AG04449 (cell line): ENCODE data around the gene MS4A6E.
"Not testable (repeated sequence)": the region's sequence is repeated elsewhere in the genome, so short reads cannot be mapped to it uniquely, and the experiment has no call there.

ENCODE experiments used
- CTCF ChIA-PET: fragments of 350-600 bp; formaldehyde crosslinking; extraction: SDS; loops from one replicate; lab custom pipeline; 2021; ENCODE audit warnings: antibody characterized with exemption; lab: Yijun Ruan, JAX
- POLR2A ChIA-PET: fragments of 400-600, 350-600 bp; formaldehyde crosslinking; extraction: SDS; loops from one replicate; lab custom pipeline; 2020; ENCODE audit warnings: antibody characterized with exemption, inconsistent platforms; lab: Yijun Ruan, JAX
- DNase-seq: peaks from one replicate; pipeline ENCODE4 v3.0.0-alpha.2; 2010; ENCODE audit warnings: low read depth, low spot score
- H3K4me3 ChIP-seq: 2 replicates; pipeline ENCODE4 v1.5.1; 2011; ENCODE audit warnings: low read depth, mild to moderate bottlenecking, control low read depth, low read length
- TF ChIP-seq, protein P1 (sequence below): IDR thresholded peaks from one replicate; pipeline ENCODE4 v1.5.1; 2011; ENCODE audit warnings: mild to moderate bottlenecking, moderate library complexity, low read length, control low read depth, inconsistent platforms; ENCODE audit not compliant: insufficient read depth; ENCODE audit errors: missing control alignments

Gene MS4A6E

DNA sequence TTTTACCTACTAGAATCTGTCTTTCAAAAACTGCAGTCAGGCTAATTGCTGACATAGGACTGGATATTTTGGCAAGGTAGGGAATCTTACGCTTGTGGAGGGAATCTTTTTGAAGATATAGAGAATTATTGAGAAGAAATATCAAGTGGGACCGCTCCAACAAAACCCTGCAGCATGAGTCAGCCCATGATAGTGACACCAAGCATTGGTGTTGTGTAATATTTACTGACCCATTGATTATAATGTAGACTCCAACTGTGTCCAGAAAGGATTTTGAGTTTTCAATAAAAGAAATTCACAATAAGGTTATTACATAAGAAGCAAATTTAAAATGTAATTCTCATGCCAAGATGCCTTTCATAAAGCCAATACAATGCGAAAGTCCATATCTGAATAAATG, 25.9 kb upstream of the MS4A6E start:
- CTCF ChIA-PET = no interaction called here
- POLR2A ChIA-PET = no interaction called here
- H3K4me3 ChIP-seq = no peak overlapping the region
- DNase-seq = no peak
- TF ChIP-seq, protein P1, sequence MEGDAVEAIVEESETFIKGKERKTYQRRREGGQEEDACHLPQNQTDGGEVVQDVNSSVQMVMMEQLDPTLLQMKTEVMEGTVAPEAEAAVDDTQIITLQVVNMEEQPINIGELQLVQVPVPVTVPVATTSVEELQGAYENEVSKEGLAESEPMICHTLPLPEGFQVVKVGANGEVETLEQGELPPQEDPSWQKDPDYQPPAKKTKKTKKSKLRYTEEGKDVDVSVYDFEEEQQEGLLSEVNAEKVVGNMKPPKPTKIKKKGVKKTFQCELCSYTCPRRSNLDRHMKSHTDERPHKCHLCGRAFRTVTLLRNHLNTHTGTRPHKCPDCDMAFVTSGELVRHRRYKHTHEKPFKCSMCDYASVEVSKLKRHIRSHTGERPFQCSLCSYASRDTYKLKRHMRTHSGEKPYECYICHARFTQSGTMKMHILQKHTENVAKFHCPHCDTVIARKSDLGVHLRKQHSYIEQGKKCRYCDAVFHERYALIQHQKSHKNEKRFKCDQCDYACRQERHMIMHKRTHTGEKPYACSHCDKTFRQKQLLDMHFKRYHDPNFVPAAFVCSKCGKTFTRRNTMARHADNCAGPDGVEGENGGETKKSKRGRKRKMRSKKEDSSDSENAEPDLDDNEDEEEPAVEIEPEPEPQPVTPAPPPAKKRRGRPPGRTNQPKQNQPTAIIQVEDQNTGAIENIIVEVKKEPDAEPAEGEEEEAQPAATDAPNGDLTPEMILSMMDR = no peak

DNA sequence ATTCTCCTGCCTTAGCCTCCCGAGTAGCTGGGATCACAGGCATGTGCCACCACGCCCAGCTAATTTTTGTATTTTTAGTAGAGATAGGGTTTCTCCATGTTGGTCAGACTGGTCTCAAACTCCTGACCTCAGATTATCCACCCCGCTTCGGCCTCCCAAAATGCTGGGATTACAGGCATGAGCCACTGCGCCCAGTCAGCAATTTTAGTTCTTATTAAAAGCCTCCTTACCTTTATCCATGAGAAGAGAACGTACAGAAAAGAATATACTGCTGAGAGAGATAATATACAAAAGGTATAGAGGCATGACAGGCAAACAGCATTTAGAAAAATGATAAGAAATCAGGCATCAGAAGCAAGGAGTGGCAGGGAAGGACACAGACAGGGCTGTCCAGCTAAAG, 25.2 kb upstream of the MS4A6E start:
- H3K4me3 ChIP-seq, POLR2A ChIA-PET, DNase-seq, CTCF ChIA-PET: not testable (repeated sequence)

DNA sequence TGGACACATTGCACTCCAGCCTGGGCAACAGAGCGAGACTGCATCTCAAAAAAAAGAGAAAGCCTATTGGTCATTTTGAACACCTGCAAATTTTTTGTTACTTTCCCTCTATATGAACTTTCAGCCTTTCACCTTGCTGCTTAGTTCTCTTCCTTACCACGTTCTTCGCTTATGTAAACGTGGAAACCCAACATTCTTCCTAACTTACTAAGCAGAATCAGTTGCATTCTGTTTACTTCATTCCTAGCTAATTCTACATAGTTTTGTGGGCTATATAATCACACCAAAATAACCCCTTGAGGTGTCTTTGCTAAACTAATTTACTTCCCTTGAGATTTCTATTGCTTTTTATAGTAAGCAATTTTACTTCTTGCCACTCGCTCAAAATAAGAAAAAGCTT, 23.4 kb upstream of the MS4A6E start:
- TF ChIP-seq, protein P1 = no peak
- DNase-seq = no peak
- no peak overlapping the region for H3K4me3 ChIP-seq
- CTCF ChIA-PET = no interaction called here
- POLR2A ChIA-PET = no interaction called here

DNA sequence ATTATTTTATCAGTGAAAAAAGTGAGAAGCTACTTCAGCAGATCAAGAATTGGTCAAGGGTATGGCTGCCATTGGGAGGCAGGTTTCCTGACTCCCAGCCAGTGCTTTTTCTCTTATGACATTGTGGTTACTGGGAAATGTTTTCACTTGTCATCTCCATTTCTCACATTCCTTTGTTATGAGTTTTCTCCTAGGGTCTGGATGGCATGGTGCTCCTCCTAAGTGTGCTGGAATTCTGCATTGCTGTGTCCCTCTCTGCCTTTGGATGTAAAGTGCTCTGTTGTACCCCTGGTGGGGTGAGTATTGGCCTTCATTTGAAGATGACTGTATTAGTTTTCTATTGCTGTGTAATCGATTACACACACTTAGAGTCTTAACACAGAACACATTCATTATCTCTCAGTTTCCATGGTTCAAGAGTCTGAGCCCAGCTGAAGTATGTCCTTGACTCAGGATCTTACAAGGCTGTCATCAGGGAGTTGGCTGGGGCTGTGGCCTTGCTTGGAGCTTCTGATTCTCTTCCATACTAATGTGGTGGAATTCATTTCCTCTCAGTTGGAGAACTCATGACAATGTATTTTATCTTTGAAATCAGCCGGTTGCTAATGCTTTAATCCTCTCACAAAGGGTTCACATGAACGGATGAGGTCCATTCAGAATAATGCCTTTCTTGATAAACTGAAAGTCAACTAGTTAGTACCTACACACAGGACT, 21.0 kb upstream of the MS4A6E start:
- no peak for DNase-seq
- TF ChIP-seq, protein P1 = no peak
- ChIA-PET POLR2A (no interaction called here), CTCF (no interaction called here)
- no peak overlapping the region for H3K4me3 ChIP-seq

DNA sequence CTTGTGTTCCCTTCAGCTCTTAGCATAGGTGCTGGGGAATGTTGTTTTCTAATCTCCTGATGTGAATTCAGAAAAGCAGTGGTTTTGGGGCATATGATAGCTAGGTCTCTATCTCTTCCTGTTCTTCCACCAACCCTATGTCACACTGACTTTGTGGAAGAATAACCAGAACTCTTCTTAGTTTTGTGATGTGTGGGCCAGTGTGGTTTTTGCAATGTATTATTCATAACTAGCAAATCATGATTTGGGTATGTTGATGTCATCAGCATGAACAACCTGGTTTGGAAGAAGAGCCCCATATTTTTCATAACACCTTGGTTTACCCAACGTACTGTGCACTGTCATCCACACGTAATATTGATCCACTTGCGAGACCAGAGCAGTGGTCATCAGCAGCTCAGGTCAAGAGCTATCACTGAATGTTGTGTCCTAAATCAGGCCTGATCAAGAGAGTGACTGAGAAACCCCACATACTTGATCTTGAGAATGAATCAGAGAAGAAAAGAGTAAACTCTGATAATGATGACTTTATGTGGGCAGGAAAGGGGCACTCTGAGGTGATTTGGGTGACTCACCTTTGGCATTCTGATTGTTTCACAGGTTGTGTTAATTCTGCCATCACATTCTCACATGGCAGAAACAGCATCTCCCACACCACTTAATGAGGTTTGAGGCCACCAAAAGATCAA, 19.4 kb upstream of the MS4A6E start:
- ChIA-PET CTCF (no interaction called here), POLR2A (no interaction called here)
- TF ChIP-seq, protein P1 = no peak
- no peak overlapping the region for H3K4me3 ChIP-seq
- no peak for DNase-seq

DNA sequence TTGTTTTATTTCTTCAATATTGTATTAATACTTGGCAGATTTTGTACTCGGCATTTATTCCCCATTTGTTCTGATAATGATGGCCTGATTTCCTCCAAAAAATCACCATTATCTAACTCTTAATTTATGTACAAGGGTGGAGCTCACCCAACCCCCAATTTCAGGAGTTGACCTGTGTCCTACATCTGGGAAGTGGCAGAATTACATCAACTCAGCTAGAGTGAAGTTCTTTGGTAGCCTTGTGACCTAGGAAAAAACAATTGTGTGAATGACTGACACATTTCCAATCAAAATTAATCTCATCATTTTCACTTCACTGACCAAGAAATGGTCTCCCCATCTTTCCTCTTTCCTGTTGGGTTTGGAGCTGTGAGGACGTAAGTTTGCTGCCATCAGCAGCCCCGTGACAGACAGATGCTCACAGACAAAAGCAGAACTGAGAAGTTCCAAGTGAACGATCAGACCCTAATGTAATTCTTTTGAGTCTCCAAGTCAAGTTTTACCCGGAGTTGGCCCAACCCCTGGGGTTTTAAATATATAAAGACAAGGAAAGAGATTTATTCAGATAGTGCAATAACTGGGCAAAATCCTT, 16.6 kb upstream of the MS4A6E start:
- DNase-seq = no peak
- POLR2A ChIA-PET = no interaction called here
- no peak overlapping the region for H3K4me3 ChIP-seq
- CTCF ChIA-PET = no interaction called here
- TF ChIP-seq, protein P1 = no peak
